HG02870 (cell line): ENCODE data around the gene AOPEP.
"Not testable (repeated sequence)": the region's sequence is repeated elsewhere in the genome, so short reads cannot be mapped to it uniquely, and the experiment has no call there.

Experiments used
- ATAC-seq: cut with Tn5 transposase; IDR thresholded peaks from one replicate; pipeline ENCODE4 v1.9.1; 2021; ENCODE audit warnings: mild to moderate bottlenecking, moderate library complexity; ENCODE audit not compliant: unreplicated experiment

Gene AOPEP

GRCh38 chr9:95005278-95006143, 279.0 kb downstream of the AOPEP start:
- ATAC-seq: peak; percentile 36

GRCh38 chr9:95007226-95007869, 280.8 kb downstream of the AOPEP start:
- ATAC-seq: no peak

GRCh38 chr9:95008151-95008771, 281.8 kb downstream of the AOPEP start:
- no peak for ATAC-seq

- ATAC-seq: no peak
Measured at GRCh38 chr9:95009459-95009858, 283.0 kb downstream of the AOPEP start.

- ATAC-seq: no peak
Measured at GRCh38 chr9:95010431-95010838, 283.9 kb downstream of the AOPEP start.

GRCh38 chr9:95012035-95012708, 285.7 kb downstream of the AOPEP start:
- ATAC-seq: no peak

GRCh38 chr9:95012902-95013301, 286.4 kb downstream of the AOPEP start:
- ATAC-seq: no peak

- no peak for ATAC-seq
Measured at GRCh38 chr9:95014917-95015316, 288.4 kb downstream of the AOPEP start.

GRCh38 chr9:95015569-95015968, 289.1 kb downstream of the AOPEP start:
- ATAC-seq: no peak

- no peak for ATAC-seq
Measured at GRCh38 chr9:95017062-95017461, 290.6 kb downstream of the AOPEP start.

- ATAC-seq: no peak
Measured at GRCh38 chr9:95017661-95018060, 291.2 kb downstream of the AOPEP start.

GRCh38 chr9:95018099-95018936, 291.8 kb downstream of the AOPEP start:
- ATAC-seq: no peak

GRCh38 chr9:95020644-95021043, 294.1 kb downstream of the AOPEP start:
- not testable (repeated sequence) for ATAC-seq

- ATAC-seq: no peak
Measured at GRCh38 chr9:95021166-95021886, 294.8 kb downstream of the AOPEP start.

- ATAC-seq: no peak
Measured at GRCh38 chr9:95022657-95023056, 296.2 kb downstream of the AOPEP start.

- ATAC-seq: no peak
Measured at GRCh38 chr9:95023217-95024003, 296.9 kb downstream of the AOPEP start.

GRCh38 chr9:95024097-95024671, 297.7 kb downstream of the AOPEP start:
- no peak for ATAC-seq
